Caco-2 (cell line): ENCODE measurements around the gene CNKSR3. TPM values are rescaled to one million over a fixed set of nuclear protein-coding genes. Genes with fewer than 3 reads are reported as not detected.

Source experiments
- BruUV-seq: library from RNA; stranded (reverse); fragments of 400-500 nt; replicated peaks from 2 replicates; lab custom pipeline; 2021; lab: Mats Ljungman, UMichigan
- CTCF ChIA-PET: fragments of 300-600 bp; sonication (Branson Sonifier 250); formaldehyde crosslinking; loops from one replicate; lab custom pipeline; 2022; ENCODE audit warnings: antibody characterized with exemption; lab: Charles Lee
- POLR2A ChIA-PET: fragments of 300-600 bp; sonication (Branson Sonifier 250); formaldehyde crosslinking; loops from one replicate; lab custom pipeline; 2022; ENCODE audit warnings: antibody characterized with exemption; lab: Charles Lee
- DNase-seq, 2 experiments: peaks; one replicate each; pipeline versions ENCODE4 v3.0.0 to v3.0.0-alpha.2; 2020 to 2022
- H3K27me3 ChIP-seq: replicated peaks from 2 replicates; pipeline ENCODE4 v1.6.0; 2011; ENCODE audit warnings: low read length; ENCODE audit not compliant: control insufficient read depth, insufficient read depth
- H3K36me3 ChIP-seq: 2 replicates; pipeline ENCODE4 v1.5.1; 2011; ENCODE audit warnings: low read length; ENCODE audit not compliant: control insufficient read depth, insufficient read depth
- H3K4me1 ChIP-seq: fragments of 250-450 bp; sonication (Bioruptor Pico); 2 replicates; pipeline ENCODE4 v1.5.1; 2020; ENCODE audit warnings: mild to moderate bottlenecking
- H3K4me3 ChIP-seq: 2 replicates; pipeline ENCODE4 v1.5.1; 2011; ENCODE audit warnings: low read depth, mild to moderate bottlenecking, control low read depth, low read length
- H3K9me3 ChIP-seq: fragments of 250-450 bp; sonication (Bioruptor Pico); 2 replicates; pipeline ENCODE4 v1.5.1; 2020; ENCODE audit warnings: mild to moderate bottlenecking, moderate library complexity
- H3K27ac Mint-ChIP-seq: one replicate; pipeline ENCODE4 v1.8.0; 2022; ENCODE audit warnings: mixed read lengths; ENCODE audit not compliant: unreplicated experiment
- H3K27me3 Mint-ChIP-seq: one replicate; pipeline ENCODE4 v1.8.0; 2022; ENCODE audit warnings: mixed read lengths; ENCODE audit not compliant: insufficient read depth, unreplicated experiment
- H3K36me3 Mint-ChIP-seq: one replicate; pipeline ENCODE4 v1.8.0; 2022; ENCODE audit warnings: mild to moderate bottlenecking, mixed read lengths; ENCODE audit not compliant: insufficient read depth, unreplicated experiment
- H3K4me1 Mint-ChIP-seq: one replicate; pipeline ENCODE4 v1.8.0; 2022; ENCODE audit warnings: low read depth, mixed read lengths; ENCODE audit not compliant: unreplicated experiment
- H3K4me3 Mint-ChIP-seq: one replicate; pipeline ENCODE4 v1.8.0; 2022; ENCODE audit warnings: mild to moderate bottlenecking, moderate library complexity, mixed read lengths; ENCODE audit not compliant: unreplicated experiment
- H3K9me3 Mint-ChIP-seq: one replicate; pipeline ENCODE4 v1.8.0; 2022; ENCODE audit warnings: mixed read lengths; ENCODE audit not compliant: unreplicated experiment
- CTCF ChIP-seq, 2 experiments: fragments of 200-600 bp in 1 of 2; IDR thresholded peaks; 1 replicate in 1 of 2; 2 replicates in 1 of 2; pipeline versions ENCODE4 v1.5.1 to v1.8.0; 2011 to 2022; ENCODE audit warnings: antibody characterized with exemption in 1 of 2, control low read depth in 1 of 2, inconsistent platforms in 1 of 2, low read depth in 1 of 2, low read length in 1 of 2, mild to moderate bottlenecking in 1 of 2, moderate library complexity in 1 of 2; ENCODE audit not compliant: insufficient read depth in 1 of 2, severe bottlenecking in 1 of 2, unreplicated experiment in 1 of 2
- intact Hi-C: fragments of 100-400 bp; cut with micrococcal nuclease; formaldehyde crosslinking; loops from one replicate; pipeline ENCODE4 v1.10.0; 2022; ENCODE audit not compliant: unreplicated experiment
- total RNA-seq: library from RNA; stranded (reverse); gene quantifications from 2 replicates; pipeline ENCODE4 v1.2.3, GENCODE V29; 2022

CNKSR3 gene
- total RNA-seq, 1 experiment from 2014 or later = 33.1 TPM

DNA sequence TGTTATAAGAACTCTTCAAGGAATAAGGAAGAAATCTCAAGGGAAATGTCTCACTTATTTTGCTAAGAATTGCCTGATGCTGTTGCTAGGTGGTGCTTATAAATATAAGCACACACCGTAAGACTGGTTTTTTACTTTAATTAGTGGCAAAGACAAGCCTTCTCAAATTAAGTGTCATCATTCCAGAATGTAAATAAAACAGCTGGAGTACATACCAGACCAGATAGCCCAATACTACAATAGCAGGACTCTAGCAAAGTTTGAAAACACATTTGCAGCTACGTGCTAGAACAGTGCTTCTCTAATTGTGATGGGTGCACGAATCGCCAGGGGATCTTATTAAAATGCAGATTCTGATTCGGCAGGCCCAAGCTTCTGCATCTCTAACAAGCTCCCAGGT is 6.8 kb downstream of the CNKSR3 start:
- Mint-ChIP-seq H3K4me1 (peaks cover 41% of the 10 kb centered on the region), H3K4me3 (no peak overlapping the region), H3K36me3 (peaks cover 17% of the 10 kb centered on the region), H3K9me3 (no peaks in the 10 kb centered on the region), H3K27ac (no peak overlapping the region), H3K27me3 (no peaks in the 10 kb centered on the region)
- no peak for DNase-seq
- POLR2A ChIA-PET = no interaction called here
- no peaks in the 10 kb centered on the region for H3K9me3 ChIP-seq
- intact Hi-C loops = loop anchor here (1.0 kb wide), 1 partner anchor 88 kb away; no protein-coding TSS in a partner anchor
- H3K36me3 ChIP-seq = no peaks in the 10 kb centered on the region; the same call in 1 of the 2 replicates
- CTCF ChIA-PET = no interaction called here
- peaks cover 18% of the 10 kb centered on the region for H3K4me1 ChIP-seq
- no peak overlapping the region for H3K4me3 ChIP-seq
- TF ChIP-seq CTCF (IDR thresholded peaks at IDR 0.05; ENCODE audit: insufficient read depth in 1 of 2, low read depth in 1 of 2, low read length in 1 of 2, severe bottlenecking in 1 of 2, unreplicated experiment in 1 of 2) = no peak
- no peaks in the 10 kb centered on the region for H3K27me3 ChIP-seq
- no TSS peak for BruUV-seq

GRCh38 chr6:154502553-154502952 is 7.9 kb downstream of the CNKSR3 start:
- POLR2A ChIA-PET = interaction anchor here (0.7 kb wide), 1 partner anchor 128 kb away, joined by 3 read pairs; no protein-coding TSS in a partner anchor
- no peaks in the 10 kb centered on the region for H3K9me3 Mint-ChIP-seq

GRCh38 chr6:154501578-154501868 is 9.0 kb downstream of the CNKSR3 start:
- Histone ChIP-seq H3K4me3 (no peak overlapping the region), H3K4me1 (no peaks in the 10 kb centered on the region; the same call in 1 of the 2 replicates), H3K27me3 (no peaks in the 10 kb centered on the region), H3K9me3 (no peaks in the 10 kb centered on the region), H3K36me3 (no peaks in the 10 kb centered on the region)
- intact Hi-C loops = loop anchor here (2.0 kb wide), 1 partner anchor 173 kb away; no protein-coding TSS in a partner anchor
- TF ChIP-seq CTCF (IDR thresholded peaks at IDR 0.05; ENCODE audit: insufficient read depth in 1 of 2, low read depth in 1 of 2, low read length in 1 of 2, severe bottlenecking in 1 of 2, unreplicated experiment in 1 of 2) = no peak
- CTCF ChIA-PET = interaction anchor here (1.2 kb wide), 1 partner anchor 305 kb away, joined by 3 read pairs; no protein-coding TSS in a partner anchor
- Mint-ChIP-seq H3K27me3 (no peaks in the 10 kb centered on the region), H3K36me3 (peaks cover 15% of the 10 kb centered on the region), H3K4me1 (peaks cover 28% of the 10 kb centered on the region), H3K9me3 (no peaks in the 10 kb centered on the region), H3K4me3 (no peak overlapping the region), H3K27ac (no peak overlapping the region)
- no TSS peak for BruUV-seq
- POLR2A ChIA-PET = no interaction called here
- DNase-seq = no peak

More at GRCh38 chr6:154502553-154502952, 7.9 kb downstream of the CNKSR3 start:
- no peak for DNase-seq
- H3K4me1 ChIP-seq = peaks cover 9% of the 10 kb centered on the region
- Mint-ChIP-seq H3K27ac (no peak overlapping the region), H3K4me1 (peaks cover 36% of the 10 kb centered on the region), H3K4me3 (no peak overlapping the region), H3K36me3 (peaks cover 12% of the 10 kb centered on the region), H3K27me3 (no peaks in the 10 kb centered on the region)
- CTCF ChIA-PET = interaction anchor here (0.5 kb wide), 1 partner anchor 8 kb away, joined by 5 read pairs; the partner anchor contains the start of gene CNKSR3
- H3K36me3 ChIP-seq = no peaks in the 10 kb centered on the region; the same call in 1 of the 2 replicates
- TF ChIP-seq CTCF (IDR thresholded peaks at IDR 0.05; ENCODE audit: insufficient read depth in 1 of 2, low read depth in 1 of 2, low read length in 1 of 2, severe bottlenecking in 1 of 2, unreplicated experiment in 1 of 2) = no peak
- intact Hi-C loops = no loop called here
- no peaks in the 10 kb centered on the region for H3K9me3 ChIP-seq
- H3K27me3 ChIP-seq = no peaks in the 10 kb centered on the region
- no TSS peak for BruUV-seq
- H3K4me3 ChIP-seq = no peak overlapping the region
